Fibroblast of mammary gland (primary cell): Measurements from ENCODE around the gene NPPC.

Experiments used
- DNase-seq: peaks from one replicate; pipeline ENCODE4 v3.0.0-alpha.2; 2010; ENCODE audit warnings: low read depth
- H3K4me3 ChIP-seq: 2 replicates; pipeline ENCODE4 v1.5.1; 2011; ENCODE audit warnings: low read depth, mild to moderate bottlenecking, low read length, moderate library complexity; ENCODE audit not compliant: control insufficient read depth
- TF ChIP-seq, protein P1 (sequence below): conservative IDR thresholded peaks from 2 replicates; pipeline ENCODE4 v1.5.1; 2011; ENCODE audit warnings: low read depth, low read length, inconsistent platforms; ENCODE audit not compliant: control insufficient read depth, insufficient read depth

Gene NPPC

DNA sequence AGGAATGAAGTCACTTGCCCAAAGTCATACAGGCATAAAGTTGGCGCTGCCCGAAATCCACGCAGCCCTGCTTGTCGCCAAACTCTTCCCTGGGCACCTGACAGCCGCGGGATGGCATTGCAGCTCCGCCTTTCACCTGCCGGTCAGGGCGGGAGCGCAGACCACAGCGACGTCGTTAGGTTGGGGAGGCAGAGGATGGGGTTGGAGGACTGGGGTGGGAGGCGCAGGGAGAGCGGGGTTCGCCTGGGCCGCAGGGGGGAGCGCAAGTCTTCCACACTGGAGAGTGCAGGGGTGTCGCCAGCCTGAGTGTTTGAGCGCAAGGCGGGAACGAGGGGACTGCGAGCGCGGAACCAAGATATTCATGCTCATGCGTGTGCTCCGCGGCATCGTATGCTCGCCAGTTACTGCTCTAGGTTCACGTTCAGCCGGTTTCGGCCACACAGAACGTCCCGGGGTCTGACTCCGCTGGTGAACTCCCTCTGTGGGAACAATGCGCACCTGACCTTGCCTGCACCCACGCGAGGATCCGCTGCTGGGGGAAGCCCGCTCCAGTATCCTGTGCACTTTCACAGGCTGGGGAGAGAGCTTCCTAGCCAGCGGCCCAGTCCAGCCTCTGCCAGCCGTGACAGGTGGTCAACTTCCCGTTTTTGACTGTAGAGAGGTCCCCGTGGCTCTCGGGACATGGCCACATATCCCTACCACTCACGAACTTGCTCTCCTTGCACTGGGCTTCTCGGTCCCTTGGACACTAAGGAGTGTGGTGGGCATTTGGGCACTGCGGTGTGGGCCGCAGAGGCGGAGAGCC lies 767 bp upstream of the NPPC start:
- H3K4me3 ChIP-seq, result no peak overlapping the region
- TF ChIP-seq, protein P1, sequence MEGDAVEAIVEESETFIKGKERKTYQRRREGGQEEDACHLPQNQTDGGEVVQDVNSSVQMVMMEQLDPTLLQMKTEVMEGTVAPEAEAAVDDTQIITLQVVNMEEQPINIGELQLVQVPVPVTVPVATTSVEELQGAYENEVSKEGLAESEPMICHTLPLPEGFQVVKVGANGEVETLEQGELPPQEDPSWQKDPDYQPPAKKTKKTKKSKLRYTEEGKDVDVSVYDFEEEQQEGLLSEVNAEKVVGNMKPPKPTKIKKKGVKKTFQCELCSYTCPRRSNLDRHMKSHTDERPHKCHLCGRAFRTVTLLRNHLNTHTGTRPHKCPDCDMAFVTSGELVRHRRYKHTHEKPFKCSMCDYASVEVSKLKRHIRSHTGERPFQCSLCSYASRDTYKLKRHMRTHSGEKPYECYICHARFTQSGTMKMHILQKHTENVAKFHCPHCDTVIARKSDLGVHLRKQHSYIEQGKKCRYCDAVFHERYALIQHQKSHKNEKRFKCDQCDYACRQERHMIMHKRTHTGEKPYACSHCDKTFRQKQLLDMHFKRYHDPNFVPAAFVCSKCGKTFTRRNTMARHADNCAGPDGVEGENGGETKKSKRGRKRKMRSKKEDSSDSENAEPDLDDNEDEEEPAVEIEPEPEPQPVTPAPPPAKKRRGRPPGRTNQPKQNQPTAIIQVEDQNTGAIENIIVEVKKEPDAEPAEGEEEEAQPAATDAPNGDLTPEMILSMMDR, result no peak
- no peak for DNase-seq

DNA sequence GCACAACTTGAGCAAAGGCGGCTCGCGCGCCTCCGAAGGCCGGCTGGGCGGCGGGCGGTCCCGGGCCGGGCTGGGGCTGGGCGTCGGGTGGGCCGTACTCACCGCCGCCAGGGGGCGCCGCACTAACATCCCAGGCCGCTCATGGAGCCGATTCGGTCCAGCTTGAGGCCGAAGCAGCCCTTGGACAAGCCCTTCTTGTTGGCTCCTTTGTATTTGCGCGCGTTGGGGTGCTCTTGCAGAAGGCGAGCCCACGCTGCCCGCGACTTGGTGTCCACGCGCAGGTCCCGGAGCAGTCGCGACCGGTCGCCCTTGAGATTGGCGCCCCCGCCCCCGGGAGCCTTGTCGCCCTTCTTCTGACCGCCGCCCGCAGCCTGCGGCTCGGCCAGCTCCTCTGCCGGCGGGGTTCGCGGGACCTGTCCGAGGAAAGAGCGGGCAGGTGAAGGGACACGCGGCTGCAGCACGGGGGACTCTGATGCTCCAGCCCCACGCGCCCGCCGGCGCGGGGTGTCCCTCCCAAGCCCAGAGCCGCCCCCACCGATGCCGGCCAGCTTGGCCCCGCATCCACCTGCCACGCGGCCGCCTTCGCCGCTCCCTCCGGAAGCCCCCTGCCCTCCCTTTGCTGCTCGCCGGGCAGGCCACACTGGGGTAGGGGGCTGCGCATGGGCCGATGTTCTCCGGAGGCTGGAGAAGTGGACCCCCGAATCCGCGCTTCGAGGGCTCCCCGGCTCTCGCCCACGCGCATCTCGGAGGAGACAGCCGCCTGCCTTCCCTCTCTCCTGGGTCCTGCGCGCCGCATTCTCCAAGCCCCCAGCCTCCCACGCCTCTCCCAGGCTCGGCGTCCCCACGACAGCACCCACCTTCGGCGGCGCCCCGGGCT lies 655 bp downstream of the NPPC start:
- DNase-seq, result peak; percentile 86
- peak overlapping the region; percentile 21 for H3K4me3 ChIP-seq
- TF ChIP-seq, protein P1, result peak; percentile 46

DNA sequence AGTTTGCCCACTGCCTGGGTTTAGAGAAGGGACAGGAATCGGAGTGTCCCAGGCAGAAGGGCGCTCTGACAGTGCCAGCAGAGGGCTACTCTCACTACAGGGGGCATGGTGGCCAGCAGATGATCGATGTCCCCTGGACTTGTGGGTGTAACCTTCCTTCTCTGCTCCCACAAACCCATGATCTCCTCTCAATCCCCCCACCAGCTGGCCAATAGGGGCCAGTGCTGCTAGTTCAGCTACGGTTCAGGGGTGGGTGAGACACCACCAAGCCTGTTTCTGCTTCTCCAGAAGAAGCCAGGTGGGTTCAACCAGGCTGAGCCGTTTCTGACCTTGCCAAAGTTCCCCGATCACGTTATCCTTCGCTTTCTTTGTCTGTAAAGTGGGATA lies 1.3 kb downstream of the NPPC start:
- TF ChIP-seq, protein P1, result no peak
- H3K4me3 ChIP-seq, result no peak overlapping the region
- DNase-seq, result no peak

DNA sequence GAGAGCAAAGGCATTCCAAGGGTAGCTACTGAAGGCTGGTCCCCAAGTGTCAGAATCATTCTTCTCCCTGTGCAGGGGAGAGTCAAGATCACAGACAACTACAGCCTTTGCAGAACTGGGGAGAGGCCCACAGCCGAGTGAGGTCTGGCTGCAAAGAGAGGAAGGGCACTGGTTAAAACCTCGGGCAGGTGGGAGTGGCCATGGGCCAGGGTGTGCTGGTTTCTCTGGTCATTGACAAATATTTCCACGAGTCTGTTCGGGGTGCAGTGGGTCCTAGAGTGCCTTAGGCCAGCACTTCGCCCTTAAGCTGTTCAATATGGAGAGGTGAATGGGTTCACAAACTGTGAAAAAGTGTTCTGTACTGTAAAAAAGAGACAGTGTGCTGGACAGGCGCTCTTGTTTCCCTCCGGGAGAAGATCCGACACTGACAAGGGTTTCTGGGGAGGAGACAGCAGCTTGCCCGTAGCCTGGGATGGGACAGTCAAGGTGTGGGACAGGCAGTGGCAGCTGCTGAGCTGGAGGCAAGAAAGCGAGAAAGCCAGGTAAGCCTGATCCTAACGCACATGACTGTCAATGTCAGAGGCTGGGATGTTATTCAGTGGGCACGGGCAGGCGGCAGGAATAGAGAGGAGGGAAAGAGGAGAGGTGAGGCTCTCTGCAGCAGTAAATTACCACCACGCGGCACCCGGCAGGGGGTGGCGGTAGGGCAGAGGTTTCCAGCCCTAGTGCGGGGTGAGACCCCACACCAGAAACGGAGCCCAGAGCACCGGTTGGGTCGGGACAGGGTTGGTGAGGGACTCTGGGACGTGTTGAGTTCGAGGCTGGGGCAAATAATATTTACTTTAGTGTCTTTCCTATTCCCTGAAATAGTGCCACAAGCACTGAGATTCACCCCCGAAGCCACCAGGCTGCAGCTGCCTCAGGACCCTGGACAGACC lies 2.0 kb downstream of the NPPC start:
- no peak for DNase-seq
- TF ChIP-seq, protein P1, result no peak
- H3K4me3 ChIP-seq, result no peak overlapping the region

DNA sequence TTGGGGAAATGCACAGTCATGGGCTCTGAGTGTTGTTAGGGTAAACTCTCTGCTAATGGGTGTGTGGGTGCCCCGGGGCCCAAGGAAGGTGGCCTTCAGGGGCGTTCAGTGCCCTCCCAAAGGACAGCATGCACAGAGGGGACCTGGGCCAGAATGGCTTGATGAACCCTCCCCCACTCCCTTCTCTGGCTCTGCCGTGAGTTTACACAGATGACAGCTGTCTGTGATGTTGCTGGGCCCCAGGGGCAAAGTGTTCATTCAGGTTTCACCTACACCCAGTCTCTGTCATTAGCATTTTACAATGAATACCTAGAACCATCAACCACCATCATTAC lies 3.2 kb downstream of the NPPC start:
- TF ChIP-seq, protein P1, result no peak

DNA sequence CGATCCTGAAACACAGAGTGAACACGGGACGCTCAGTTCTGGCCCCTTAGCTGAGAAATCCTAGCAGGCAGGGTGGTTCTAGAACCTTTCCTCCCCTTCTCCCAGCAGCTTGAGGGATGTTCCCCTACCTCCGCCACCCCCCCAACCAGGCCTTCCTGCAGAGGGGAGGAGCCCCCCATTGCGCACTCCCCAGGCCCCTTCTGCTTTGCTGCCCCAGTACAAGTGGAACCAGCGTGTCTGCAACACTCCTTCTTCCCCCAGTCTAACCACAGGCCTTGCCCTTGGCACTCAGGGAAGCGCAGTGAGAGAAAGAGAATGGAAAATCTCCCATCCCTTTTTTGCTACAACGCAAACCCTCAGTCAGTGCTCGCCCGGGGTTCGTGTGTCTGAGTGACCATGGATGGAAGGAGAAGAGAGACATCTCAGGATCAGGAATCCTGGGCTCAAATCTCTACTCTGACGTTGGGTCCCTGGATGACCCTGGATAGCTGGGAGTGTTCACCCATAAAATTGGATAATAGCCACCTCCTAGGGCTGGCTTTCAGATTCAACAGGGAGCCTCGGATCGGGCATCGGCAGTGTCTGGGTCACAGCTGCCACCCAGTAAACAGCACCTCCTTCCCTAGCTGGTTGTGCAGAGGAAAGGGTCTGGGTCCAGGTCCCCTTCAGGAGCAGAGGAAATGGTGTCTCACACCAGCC lies 3.7 kb downstream of the NPPC start:
- TF ChIP-seq, protein P1, result no peak
- DNase-seq, result no peak
- no peak overlapping the region for H3K4me3 ChIP-seq

More for the DNA sequence above, 3.2 kb downstream of the NPPC start:
- DNase-seq, result no peak
- no peak overlapping the region for H3K4me3 ChIP-seq
